ENCODE measurements around the gene PLOD1.
"Not testable (repeated sequence)": the region's sequence is repeated elsewhere in the genome, so short reads cannot be mapped to it uniquely, and the experiment has no call there.

Gene PLOD1

GRCh38 chr1:11912000-11912399, 22.5 kb upstream of the PLOD1 start:
- Mint-ChIP-seq H3K27me3 (ENCODE audit: low read depth, poor library complexity) (peaks cover 3% of the 10 kb centered on the region), H3K36me3 (ENCODE audit: low read depth) (peaks cover 4% of the 10 kb centered on the region), H3K4me1 (peaks cover 52% of the 10 kb centered on the region), H3K9me3 (no peaks in the 10 kb centered on the region), H3K4me3 (no peak overlapping the region), H3K27ac (peak overlapping the region; percentile 81)
- TF ChIP-seq CTCF (IDR thresholded peaks at IDR 0.05): no peak
- no peak for DNase-seq

GRCh38 chr1:11912482-11913216, 21.9 kb upstream of the PLOD1 start:
- not testable (repeated sequence) for H3K4me3 Mint-ChIP-seq; H3K36me3 Mint-ChIP-seq (ENCODE audit: low read depth); H3K27me3 Mint-ChIP-seq (ENCODE audit: low read depth, poor library complexity); H3K9me3 Mint-ChIP-seq; DNase-seq
- Mint-ChIP-seq H3K4me1 (peaks cover 47% of the 10 kb centered on the region), H3K27ac (peak overlapping the region; percentile 81)

GRCh38 chr1:11913291-11913690, 21.2 kb upstream of the PLOD1 start:
- H3K27me3 Mint-ChIP-seq (ENCODE audit: low read depth, poor library complexity): peaks cover 3% of the 10 kb centered on the region
- H3K4me3 Mint-ChIP-seq: peak overlapping the region; percentile 23
- H3K27ac Mint-ChIP-seq: peak overlapping the region; percentile 54
- H3K9me3 Mint-ChIP-seq: no peaks in the 10 kb centered on the region
- H3K4me1 Mint-ChIP-seq: peaks cover 47% of the 10 kb centered on the region
- peaks cover 4% of the 10 kb centered on the region for H3K36me3 Mint-ChIP-seq (ENCODE audit: low read depth)
- no peak for DNase-seq
- no peak for TF ChIP-seq CTCF (IDR thresholded peaks at IDR 0.05)

GRCh38 chr1:11914024-11914423, 20.5 kb upstream of the PLOD1 start:
- Mint-ChIP-seq H3K36me3 (ENCODE audit: low read depth) (peaks cover 4% of the 10 kb centered on the region), H3K9me3 (no peaks in the 10 kb centered on the region), H3K4me3 (no peak overlapping the region), H3K4me1 (peaks cover 42% of the 10 kb centered on the region), H3K27me3 (ENCODE audit: low read depth, poor library complexity) (no peaks in the 10 kb centered on the region), H3K27ac (peak overlapping the region; percentile 61)
- TF ChIP-seq CTCF (IDR thresholded peaks at IDR 0.05): no peak
- no peak for DNase-seq

GRCh38 chr1:11918799-11919519, 15.6 kb upstream of the PLOD1 start:
- Mint-ChIP-seq H3K4me3 (no peak overlapping the region), H3K9me3 (no peaks in the 10 kb centered on the region), H3K4me1 (peaks cover 34% of the 10 kb centered on the region), H3K36me3 (ENCODE audit: low read depth) (peaks cover 38% of the 10 kb centered on the region), H3K27me3 (ENCODE audit: low read depth, poor library complexity) (no peaks in the 10 kb centered on the region), H3K27ac (no peak overlapping the region)
- no peak for TF ChIP-seq CTCF (IDR thresholded peaks at IDR 0.05)
- DNase-seq: no peak

GRCh38 chr1:11919621-11920020, 14.9 kb upstream of the PLOD1 start:
- TF ChIP-seq CTCF (IDR thresholded peaks at IDR 0.05): no peak
- H3K4me1 Mint-ChIP-seq: peaks cover 36% of the 10 kb centered on the region
- peaks cover 42% of the 10 kb centered on the region for H3K36me3 Mint-ChIP-seq (ENCODE audit: low read depth)
- no peak for DNase-seq
- H3K9me3 Mint-ChIP-seq: no peaks in the 10 kb centered on the region
- no peak overlapping the region for H3K4me3 Mint-ChIP-seq
- H3K27me3 Mint-ChIP-seq (ENCODE audit: low read depth, poor library complexity): no peaks in the 10 kb centered on the region
- peak overlapping the region; percentile 43 for H3K27ac Mint-ChIP-seq

Data from nephron progenitor cell (in vitro differentiated cells).